Right atrium auricular region (tissue), 2 donors: Measurements from ENCODE around the gene AGBL4. TPM values are rescaled to one million over a fixed set of nuclear protein-coding genes. Genes with fewer than 3 reads are reported as not detected.

Experiments
- DNase-seq: peaks from one replicate; pipeline ENCODE4 v3.0.0-alpha.2; 2019; ENCODE audit warnings: low spot score
- H3K27ac ChIP-seq, 2 donors: fragments of 200-600 bp; sonication (generic); 1 replicate in 1 of 2; 2 replicates in 1 of 2; pipeline ENCODE4 v1.5.1; 2016 to 2019
- H3K27me3 ChIP-seq, 2 donors: fragments of 200-600 bp; sonication (generic); one replicate each; pipeline versions ENCODE4 v1.5.1 to v1.6.0; 2017 to 2019
- H3K36me3 ChIP-seq: fragments of 200-600 bp; sonication (generic); one replicate; pipeline ENCODE4 v1.5.1; 2016
- H3K4me1 ChIP-seq, 2 donors: fragments of 200-600 bp; sonication (generic); one replicate each; pipeline versions ENCODE4 v1.5.1 to v1.6.0; 2017 to 2019
- H3K4me3 ChIP-seq, 2 donors: fragments of 200-600 bp; sonication (generic); 1 replicate in 1 of 2; 2 replicates in 1 of 2; pipeline ENCODE4 v1.5.1; 2017 to 2019; ENCODE audit warnings: mild to moderate bottlenecking in 1 of 2, moderate library complexity in 1 of 2
- H3K9me3 ChIP-seq, 2 donors: fragments of 200-600 bp; sonication (generic); one replicate each; pipeline ENCODE4 v1.5.1; 2019
- CTCF ChIP-seq, 2 donors: fragments of 200-600 bp; sonication (generic); IDR thresholded peaks; one replicate each; pipeline ENCODE4 v1.5.1; 2019; ENCODE audit warnings: antibody characterized with exemption in 2 of 2
- total RNA-seq, 2 donors: library from RNA; depleted of rRNA; stranded (reverse); fragments of >200 nt; gene quantifications; one replicate each; pipeline ENCODE4 v1.1.0, GENCODE V29; 2016

Gene AGBL4
- total RNA-seq, 2 donors from 2014 or later: 0.94 to 1.7 TPM

DNA sequence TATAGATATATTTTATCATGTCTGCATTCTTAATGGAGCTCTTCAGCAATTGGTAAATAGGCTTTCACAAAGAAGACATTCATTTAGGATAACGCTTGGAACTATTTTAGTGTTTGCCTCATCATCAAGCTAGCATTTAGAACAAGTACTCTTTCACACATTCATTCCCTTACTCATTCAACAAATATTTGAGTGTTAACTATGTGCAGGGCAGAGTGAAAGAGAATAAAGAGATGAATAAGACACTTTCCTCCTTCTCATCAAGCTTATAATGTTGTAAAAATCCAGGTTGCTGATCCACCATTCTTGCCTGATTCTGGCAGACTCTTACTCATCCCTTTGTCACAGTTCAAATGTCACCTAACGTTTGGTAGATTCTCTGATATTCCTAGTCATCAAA lies 860.7 kb downstream of the AGBL4 start:
- no peaks in the 10 kb centered on the region for H3K4me1 ChIP-seq
- H3K27ac ChIP-seq: peak overlapping the region in 1 of 2 donors; percentile 32
- DNase-seq: no peak
- no peaks in the 10 kb centered on the region for H3K36me3 ChIP-seq
- no peak overlapping the region for H3K4me3 ChIP-seq
- no peaks in the 10 kb centered on the region for H3K9me3 ChIP-seq
- H3K27me3 ChIP-seq: no peaks in the 10 kb centered on the region
- TF ChIP-seq CTCF (IDR thresholded peaks at IDR 0.05): no peak

GRCh38 chr1:49160677-49161076 lies 863.1 kb downstream of the AGBL4 start:
- no peak for DNase-seq
- Histone ChIP-seq H3K36me3 (no peaks in the 10 kb centered on the region), H3K9me3 (no peaks in the 10 kb centered on the region), H3K4me1 (no peaks in the 10 kb centered on the region), H3K27ac (no peak overlapping the region), H3K27me3 (no peaks in the 10 kb centered on the region), H3K4me3 (no peak overlapping the region)
- TF ChIP-seq CTCF (IDR thresholded peaks at IDR 0.05): no peak

- no peak for TF ChIP-seq CTCF (IDR thresholded peaks at IDR 0.05)
- Histone ChIP-seq H3K27ac (no peak overlapping the region), H3K27me3 (no peaks in the 10 kb centered on the region), H3K4me3 (no peak overlapping the region), H3K9me3 (peaks cover 0 to 5% of the 10 kb centered on the region in 2 donors), H3K36me3 (no peaks in the 10 kb centered on the region), H3K4me1 (no peaks in the 10 kb centered on the region)
- no peak for DNase-seq
Observed at GRCh38 chr1:49136738-49137251, 887.0 kb downstream of the AGBL4 start.

DNA sequence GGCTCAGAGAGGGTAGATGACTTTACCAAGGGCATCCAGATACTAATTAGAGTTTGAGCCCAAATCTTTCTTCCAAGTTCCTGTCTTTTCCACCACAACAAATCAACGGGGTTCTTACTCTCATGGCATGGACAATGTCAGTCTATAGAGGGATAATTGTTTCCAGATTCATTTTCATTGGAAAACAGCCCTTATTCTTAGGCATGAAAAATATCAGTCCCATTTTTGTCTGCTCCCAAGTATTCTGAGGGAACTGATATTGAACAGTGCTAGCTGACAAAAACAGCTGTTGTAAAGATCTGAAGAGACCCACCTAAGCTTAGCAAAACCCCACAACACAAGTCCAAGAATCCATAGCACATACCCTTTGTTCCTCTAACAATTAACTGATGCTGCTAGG lies 898.0 kb downstream of the AGBL4 start:
- Histone ChIP-seq H3K9me3 (no peaks in the 10 kb centered on the region), H3K27ac (no peak overlapping the region), H3K36me3 (no peaks in the 10 kb centered on the region), H3K4me1 (no peaks in the 10 kb centered on the region), H3K4me3 (no peak overlapping the region), H3K27me3 (no peaks in the 10 kb centered on the region)
- no peak for TF ChIP-seq CTCF (IDR thresholded peaks at IDR 0.05)
- DNase-seq: no peak

- no peak for DNase-seq
- H3K27me3 ChIP-seq: no peaks in the 10 kb centered on the region
- no peak for TF ChIP-seq CTCF (IDR thresholded peaks at IDR 0.05)
Observed at GRCh38 chr1:49111931-49112330, 911.8 kb downstream of the AGBL4 start.

DNA sequence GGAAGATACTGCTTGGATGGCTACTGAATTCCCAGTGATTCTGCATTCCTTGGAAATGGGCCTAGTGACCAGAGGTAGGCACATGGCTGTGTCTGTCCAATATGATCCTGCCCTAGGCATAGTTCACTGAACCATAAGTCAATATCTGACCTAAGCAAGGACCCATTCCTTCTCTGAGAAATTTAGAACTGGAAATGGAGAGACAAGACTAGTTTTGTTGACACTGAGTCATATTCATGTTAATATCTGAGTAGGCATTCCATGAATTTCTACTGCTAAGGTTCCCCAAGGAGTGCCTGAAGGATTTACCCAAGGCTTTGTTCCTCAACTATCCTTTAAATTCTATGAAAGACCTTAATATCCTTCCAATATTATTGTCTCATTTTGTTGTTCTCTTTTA lies 917.3 kb downstream of the AGBL4 start:
- no peak for DNase-seq
- no peak overlapping the region for H3K4me3 ChIP-seq
- no peak overlapping the region for H3K27ac ChIP-seq
- H3K27me3 ChIP-seq: no peaks in the 10 kb centered on the region
- H3K4me1 ChIP-seq: no peaks in the 10 kb centered on the region
- H3K9me3 ChIP-seq: no peaks in the 10 kb centered on the region
- no peaks in the 10 kb centered on the region for H3K36me3 ChIP-seq
- no peak for TF ChIP-seq CTCF (IDR thresholded peaks at IDR 0.05)

More at GRCh38 chr1:49111931-49112330, 911.8 kb downstream of the AGBL4 start:
- Histone ChIP-seq H3K9me3 (peaks cover 0 to 9% of the 10 kb centered on the region in 2 donors), H3K4me1 (no peaks in the 10 kb centered on the region), H3K4me3 (no peak overlapping the region), H3K36me3 (no peaks in the 10 kb centered on the region), H3K27ac (no peak overlapping the region)
